ENCODE data around the gene AEN. TPM values are rescaled to one million over a fixed set of nuclear protein-coding genes. Genes with fewer than 3 reads are reported as not detected.

Gene AEN
- total RNA-seq, 1 donor from 2014 or later = 41.9 TPM

DNA sequence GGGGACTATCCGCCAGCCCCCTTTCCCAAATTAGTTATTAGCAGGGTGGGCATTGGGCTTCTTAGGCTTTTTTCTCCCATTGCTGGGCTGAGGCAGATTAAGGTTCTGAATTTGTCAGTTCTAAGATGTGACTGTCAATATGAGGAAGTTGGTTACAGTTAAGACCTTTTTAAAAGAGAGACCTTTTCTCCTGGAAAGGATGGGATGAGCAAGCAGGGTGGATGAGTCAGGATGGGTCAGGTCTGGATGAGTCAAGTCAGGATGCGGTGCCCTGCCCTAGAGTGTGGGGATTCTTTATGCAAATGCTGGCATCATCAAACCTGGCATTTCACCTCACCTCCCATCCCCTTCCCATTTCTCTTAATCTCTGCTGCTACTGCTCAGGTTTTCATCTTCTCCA is 1.9 kb downstream of the AEN start:
- ATAC-seq (ENCODE audit: low read depth) = no peak
- intact Hi-C loops (cut with micrococcal nuclease) = loop anchor here (10.0 kb wide), 1 partner anchor 712 kb away; the partner anchor contains the start of gene POLG
- CTCF ChIA-PET = interaction anchor here (1.8 to 4.5 kb wide), 5 partner anchors 35 to 282 kb away, joined by 7 to 81 read pairs (median 31); no protein-coding TSS in a partner anchor
- POLR2A ChIA-PET = interaction anchor here (5.1 kb wide), 1 partner anchor 33 kb away, joined by 42 read pairs; no protein-coding TSS in a partner anchor
- Mint-ChIP-seq H3K27ac (peak overlapping the region; percentile 92), H3K9me3 (no peaks in the 10 kb centered on the region), H3K4me1 (peaks cover 67% of the 10 kb centered on the region), H3K4me3 (peak overlapping the region; percentile 87), H3K36me3 (ENCODE audit: low read depth) (peaks cover 36% of the 10 kb centered on the region), H3K27me3 (peaks cover 2% of the 10 kb centered on the region)
- no peak for TF ChIP-seq CTCF (IDR thresholded peaks at IDR 0.05)
- DNase-seq = no peak

- POLR2A ChIA-PET = interaction anchor here (1.3 to 5.1 kb wide), 5 partner anchors 11 to 214 kb away, joined by 3 to 42 read pairs (median 9); partner anchors contain the start of gene ISG20
- TF ChIP-seq CTCF (IDR thresholded peaks at IDR 0.05) = no peak
- ATAC-seq (ENCODE audit: low read depth) (no peak), DNase-seq (no peak)
- intact Hi-C loops (cut with micrococcal nuclease) = loop anchor here (1.0 to 10.0 kb wide), 9 partner anchors 33 to 711 kb away; partner anchors contain the start of gene POLG
- Mint-ChIP-seq H3K4me3 (peak overlapping the region; percentile 87), H3K27me3 (peaks cover 2% of the 10 kb centered on the region), H3K27ac (peak overlapping the region; percentile 92), H3K9me3 (no peaks in the 10 kb centered on the region), H3K36me3 (ENCODE audit: low read depth) (peaks cover 42% of the 10 kb centered on the region), H3K4me1 (peaks cover 73% of the 10 kb centered on the region)
- CTCF ChIA-PET = interaction anchor here (1.2 to 4.5 kb wide), 9 partner anchors 9 to 281 kb away, joined by 5 to 81 read pairs (median 13); partner anchors contain the start of gene ACAN
These were observed 2.5 kb downstream of the AEN start for GRCh38 chr15:88623632-88624031.

DNA sequence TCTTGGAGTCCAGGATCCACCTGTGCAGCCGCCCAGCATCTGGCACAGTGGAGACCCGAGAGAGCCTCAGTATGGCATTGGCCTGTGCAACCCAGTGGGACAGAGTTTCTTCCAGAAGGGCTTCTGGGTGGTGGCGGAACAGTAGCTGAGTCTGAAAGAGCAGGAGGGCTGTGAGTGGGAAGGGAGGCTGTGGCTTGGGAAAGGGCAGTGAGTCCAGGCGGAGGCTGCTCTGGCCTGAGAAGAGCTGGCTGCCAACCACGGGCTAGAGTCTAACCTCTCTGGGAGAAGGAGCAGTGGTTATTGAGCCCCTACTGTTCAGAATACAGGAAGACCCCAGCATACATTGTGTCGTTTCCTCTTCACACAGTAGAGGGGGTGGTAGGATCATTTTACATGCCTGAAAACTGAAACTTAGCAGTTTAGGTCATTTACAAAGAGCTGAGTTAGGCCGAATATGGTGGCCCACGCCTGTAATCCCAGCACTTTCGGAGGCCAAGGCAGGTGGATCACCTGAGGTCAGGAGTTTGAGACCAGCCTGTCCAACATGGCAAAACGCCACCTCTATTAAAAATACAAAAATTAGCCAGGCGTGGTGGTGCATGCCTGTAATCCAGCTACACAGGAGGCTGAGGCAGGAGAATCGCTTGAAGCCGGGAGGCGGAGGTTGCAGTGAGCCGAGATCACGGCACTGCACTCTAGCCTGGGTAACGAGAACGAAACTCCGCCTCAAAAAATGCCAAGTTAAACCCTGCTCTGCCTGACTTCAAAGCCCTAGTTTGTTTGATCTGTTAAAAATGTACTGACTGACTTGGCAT is 3.2 kb downstream of the AEN start:
- Mint-ChIP-seq H3K36me3 (ENCODE audit: low read depth) (peaks cover 49% of the 10 kb centered on the region), H3K4me1 (peaks cover 80% of the 10 kb centered on the region), H3K4me3 (peak overlapping the region; percentile 67), H3K27me3 (peaks cover 2% of the 10 kb centered on the region), H3K27ac (peak overlapping the region; percentile 92), H3K9me3 (no peaks in the 10 kb centered on the region)
- peak; percentile 41 for ATAC-seq (ENCODE audit: low read depth)
- POLR2A ChIA-PET = interaction anchor here (0.6 to 5.1 kb wide), 8 partner anchors 8 to 213 kb away, joined by 3 to 42 read pairs (median 7); partner anchors contain the start of gene ISG20
- intact Hi-C loops (cut with micrococcal nuclease) = loop anchor here (1.0 to 10.0 kb wide), 9 partner anchors 32 to 710 kb away; partner anchors contain the start of gene POLG
- DNase-seq = no peak
- TF ChIP-seq CTCF (IDR thresholded peaks at IDR 0.05) = no peak
- CTCF ChIA-PET = interaction anchor here (0.6 to 4.5 kb wide), 25 partner anchors 9 to 554 kb away, joined by 3 to 81 read pairs (median 5); partner anchors contain the start of gene ACAN

DNA sequence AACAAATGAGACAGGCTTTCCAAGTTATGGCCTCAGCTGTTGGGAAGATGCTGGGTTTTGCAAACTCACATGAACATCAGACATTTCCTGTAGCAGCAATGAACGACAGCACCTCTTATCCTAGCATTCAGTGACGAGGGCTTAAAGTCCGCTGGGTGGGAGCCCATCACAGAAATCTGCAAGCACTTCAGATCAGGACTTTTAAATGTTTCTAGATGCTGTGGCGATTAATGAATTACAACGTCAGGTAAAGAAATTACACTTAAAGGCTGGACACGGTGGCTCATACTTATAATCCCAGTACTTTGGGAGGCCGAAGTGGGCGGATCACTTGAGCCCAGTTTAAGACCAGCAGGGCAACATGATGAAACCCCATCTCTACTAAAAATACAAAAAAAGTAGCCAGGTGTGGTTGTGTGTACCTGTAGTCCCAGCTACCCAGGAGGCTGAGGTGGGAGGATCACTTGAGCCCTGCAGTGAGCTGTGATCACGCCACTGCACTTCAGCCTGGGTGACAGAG is 3.9 kb downstream of the AEN start:
- H3K4me1 Mint-ChIP-seq = peaks cover 87% of the 10 kb centered on the region
- intact Hi-C loops (cut with micrococcal nuclease) = loop anchor here (1.0 to 10.0 kb wide), 9 partner anchors 32 to 710 kb away; partner anchors contain the start of gene POLG
- ChIA-PET CTCF (interaction anchor here (0.6 to 4.5 kb wide), 26 partner anchors 9 to 553 kb away, joined by 3 to 81 read pairs (median 5); partner anchors contain the start of genes ACAN and ISG20), POLR2A (interaction anchor here (0.6 to 5.1 kb wide), 7 partner anchors 9 to 76 kb away, joined by 3 to 42 read pairs (median 8); partner anchors contain the start of gene ISG20)
- no peak for ATAC-seq (ENCODE audit: low read depth)
- no peaks in the 10 kb centered on the region for H3K9me3 Mint-ChIP-seq
- no peak for TF ChIP-seq CTCF (IDR thresholded peaks at IDR 0.05)
- DNase-seq = no peak
- H3K27ac Mint-ChIP-seq = peak overlapping the region; percentile 92
- no peaks in the 10 kb centered on the region for H3K27me3 Mint-ChIP-seq
- peaks cover 56% of the 10 kb centered on the region for H3K36me3 Mint-ChIP-seq (ENCODE audit: low read depth)
- peak overlapping the region; percentile 67 for H3K4me3 Mint-ChIP-seq

Measured in activated B cell treated with CpG ODN at 0.5 μM for 24 hours (primary cell).